Measurements from ENCODE around the gene SETD5. TPM values are rescaled to one million over a fixed set of nuclear protein-coding genes. Genes with fewer than 3 reads are reported as not detected.

SETD5 gene
- total and polyA plus RNA-seq, 2 of the 4 experiments (the other 2 are of a cell fraction), result 42.7 to 62.9 TPM

DNA sequence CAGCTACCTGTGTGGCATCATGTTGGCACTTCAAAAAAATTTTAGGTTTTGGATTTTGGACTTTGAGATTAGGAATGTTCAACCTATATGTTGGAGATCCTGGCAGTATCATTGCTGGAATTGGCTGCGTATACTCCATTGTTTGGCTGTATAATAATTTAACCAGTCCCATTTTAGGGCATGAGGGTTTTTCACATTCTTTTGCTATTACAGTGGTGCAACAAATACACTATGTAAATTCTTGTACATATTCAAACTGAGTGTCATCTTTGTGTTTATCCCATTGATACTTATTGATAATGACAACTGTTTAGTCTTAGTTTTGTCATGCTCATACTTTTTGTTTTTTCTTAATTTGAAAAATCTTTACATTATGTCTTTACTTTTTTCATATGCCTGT lies 27.9 kb upstream of the SETD5 start:
- ATAC-seq (ENCODE audit: low read depth), result peak; percentile 72
- POLR2A ChIA-PET (ENCODE audit: unreplicated experiment), result no interaction called here
- no TSS peak for BruUV-seq (replicated peaks)

More for the DNA sequence above, 27.9 kb upstream of the SETD5 start:
- no peak overlapping the region for H3K4ac ChIP-seq (ENCODE audit: low read depth, low read length)
- no CpG with 5 or more reads among the region's 1 CpG for WGBS, 2 experiments (ENCODE audit: extremely low coverage in 2 of 2, insufficient read length in 1 of 2)
- H3K56ac ChIP-seq (ENCODE audit: extremely low read depth, insufficient read depth, low read length), result no peak overlapping the region; the same call in 1 of the 2 replicates
- H2AK5ac ChIP-seq (ENCODE audit: low read depth, low read length), result no peak overlapping the region
- no peak overlapping the region for H3K4me3 ChIP-seq (ENCODE audit: insufficient read depth, low read depth, low read length)
- dilution Hi-C loops (cut with HindIII; ENCODE audit: low sequenced_read_pairs, unreplicated experiment), result no loop called here
- H3K4me1 ChIP-seq (ENCODE audit: control insufficient read depth, insufficient read depth, low read length), result no peaks in the 10 kb centered on the region
- no peaks in the 10 kb centered on the region for H3K27me3 ChIP-seq (ENCODE audit: control insufficient read depth, insufficient read depth, low read length)
- H3K9ac ChIP-seq (ENCODE audit: low read depth, low read length), result no peak overlapping the region
- H4K5ac ChIP-seq (ENCODE audit: low read depth, low read length), result no peak overlapping the region
- TF ChIP-seq CEBPB (IDR thresholded peaks at IDR 0.05; ENCODE audit: low read depth, low read length) (no peak), MAZ (IDR thresholded peaks at IDR 0.05; ENCODE audit: borderline replicate concordance, low read depth, low read length) (no peak), CHD1 (IDR thresholded peaks at IDR 0.05; ENCODE audit: low read depth, low read length) (no peak), RFX5 (IDR thresholded peaks at IDR 0.05; ENCODE audit: low read depth, low read length) (no peak), RCOR1 (IDR thresholded peaks at IDR 0.05; ENCODE audit: insufficient replicate concordance, low read length) (no peak)
- no peak overlapping the region for H4K91ac ChIP-seq (ENCODE audit: insufficient read depth, low read depth, low read length)
- H2AFZ ChIP-seq (replicated peaks; ENCODE audit: low read length, poor library complexity), result no peak overlapping the region
- no peak for DNase-seq
- H3K14ac ChIP-seq (replicated peaks; ENCODE audit: low read depth, low read length), result no peak overlapping the region
- no peak overlapping the region for H4K8ac ChIP-seq (ENCODE audit: low read depth in 2 of 2, low read length in 2 of 2)
- H3K4me2 ChIP-seq (ENCODE audit: low read depth, low read length), result no peak overlapping the region
- H2BK20ac ChIP-seq (ENCODE audit: low read depth, low read length), result no peak overlapping the region
- no peak overlapping the region for H2BK5ac ChIP-seq (ENCODE audit: low read depth, low read length, poor library complexity, severe bottlenecking)
- in situ Hi-C loops (cut with MboI; ENCODE audit: low sequenced_read_pairs), result loop anchor here (25.0 kb wide), 1 partner anchor 293 kb away; no protein-coding TSS in a partner anchor
- H2AK9ac ChIP-seq (replicated peaks; ENCODE audit: low read depth, low read length, poor library complexity), result no peak overlapping the region
- H3K79me1 ChIP-seq (ENCODE audit: low read depth in 1 of 2, low read length in 2 of 2), result peaks cover 17 to 23% of the 10 kb centered on the region in 2 experiments
- H3K23ac ChIP-seq (ENCODE audit: low read depth, low read length), result no peak overlapping the region
- H3K9me1 ChIP-seq (ENCODE audit: insufficient read depth, low read length), result no peaks in the 10 kb centered on the region
- H4K20me1 ChIP-seq (ENCODE audit: insufficient read depth, low read length), result no peaks in the 10 kb centered on the region
- CTCF ChIA-PET, result interaction anchor here (0.6 kb wide), 1 partner anchor 31 kb away, joined by 3 read pairs; no protein-coding TSS in a partner anchor
- intact Hi-C loops (cut with micrococcal nuclease), result no loop called here
- H3K36me3 ChIP-seq (ENCODE audit: control insufficient read depth, insufficient read depth, low read length), result peaks cover 42% of the 10 kb centered on the region
- no peak overlapping the region for H3K27ac ChIP-seq (ENCODE audit: insufficient read depth, low read length)
- no peak overlapping the region for H2BK15ac ChIP-seq (ENCODE audit: low read depth, low read length)
- H3K9me3 ChIP-seq (ENCODE audit: control insufficient read depth, insufficient read depth, low read length), result no peaks in the 10 kb centered on the region
- H3K18ac ChIP-seq (ENCODE audit: low read depth, low read length), result no peak overlapping the region
- H2BK120ac ChIP-seq (ENCODE audit: low read depth, low read length), result no peak overlapping the region

Measured in IMR-90 (cell line).